A673 (cell line): ENCODE results near the gene TSSK2. TPM values are rescaled to one million over a fixed set of nuclear protein-coding genes. Genes with fewer than 3 reads are reported as not detected.
"Not testable (repeated sequence)": the region's sequence is repeated elsewhere in the genome, so short reads cannot be mapped to it uniquely, and the experiment has no call there.

Experiments
- BruUV-seq: library from RNA; stranded (reverse); fragments of 400-500 nt; replicated peaks from 2 replicates; lab custom pipeline; 2021; lab: Mats Ljungman, UMichigan
- CTCF ChIA-PET: fragments of 300-600 bp; sonication (Branson Sonifier 250); formaldehyde crosslinking; loops from one replicate; lab custom pipeline; 2022; ENCODE audit warnings: antibody characterized with exemption; lab: Charles Lee
- POLR2A ChIA-PET: fragments of 300-600 bp; sonication (Branson Sonifier 250); formaldehyde crosslinking; loops from one replicate; lab custom pipeline; 2022; ENCODE audit warnings: antibody characterized with exemption; ENCODE audit not compliant: low non-redundant PET; lab: Charles Lee
- DNase-seq: peaks from one replicate; pipeline ENCODE4 v3.0.0-alpha.2; 2015; ENCODE audit warnings: low spot score
- H3K27ac ChIP-seq: fragments of 200-600 bp; sonication (generic); 2 replicates; pipeline ENCODE4 v1.5.1; 2016; ENCODE audit warnings: mixed run types, low read depth, mild to moderate bottlenecking, mixed read lengths, antibody characterized with exemption, low read length; ENCODE audit not compliant: poor library complexity, severe bottlenecking
- H3K27me3 ChIP-seq: fragments of 200-600 bp; sonication (generic); replicated peaks from 2 replicates; pipeline ENCODE4 v1.6.1; 2017; ENCODE audit warnings: mixed run types, low read depth, mild to moderate bottlenecking, mixed read lengths, antibody characterized with exemption, low read length; ENCODE audit not compliant: insufficient read depth, poor library complexity
- H3K36me3 ChIP-seq: fragments of 200-600 bp; sonication (generic); 2 replicates; pipeline ENCODE4 v1.6.1; 2016; ENCODE audit warnings: mixed run types, mild to moderate bottlenecking, mixed read lengths, antibody characterized with exemption, low read length; ENCODE audit not compliant: insufficient read depth, poor library complexity, severe bottlenecking
- H3K4me1 ChIP-seq: fragments of 200-600 bp; sonication (generic); 2 replicates; pipeline ENCODE4 v1.6.1; 2017; ENCODE audit warnings: mixed run types, mild to moderate bottlenecking, mixed read lengths, antibody characterized with exemption, low read length; ENCODE audit not compliant: insufficient read depth, poor library complexity, severe bottlenecking
- H3K4me3 ChIP-seq: fragments of 200-600 bp; sonication (generic); 2 replicates; pipeline ENCODE4 v1.5.1; 2016; ENCODE audit warnings: low read depth, mixed run types, mild to moderate bottlenecking, mixed read lengths, low read length; ENCODE audit not compliant: poor library complexity, severe bottlenecking
- H3K9me3 ChIP-seq: fragments of 200-600 bp; sonication (generic); 2 replicates; pipeline ENCODE4 v1.6.1; 2016; ENCODE audit warnings: mixed run types, low read depth, mild to moderate bottlenecking, mixed read lengths, antibody characterized with exemption, low read length; ENCODE audit not compliant: poor library complexity, severe bottlenecking
- EZH2 ChIP-seq: fragments of 200-600 bp; sonication (generic); IDR thresholded peaks from 2 replicates; pipeline ENCODE4 v1.6.1; 2017; ENCODE audit warnings: borderline replicate concordance, low read depth, mild to moderate bottlenecking, mixed read lengths, antibody characterized with exemption, low read length; ENCODE audit not compliant: poor library complexity, severe bottlenecking
- intact Hi-C: fragments of 100-400 bp; cut with micrococcal nuclease; formaldehyde crosslinking; loops from one replicate; pipeline ENCODE4 v1.10.0; 2022; ENCODE audit not compliant: unreplicated experiment
- total RNA-seq: library from RNA; stranded (reverse); gene quantifications from 2 replicates; pipeline ENCODE4 v1.2.3, GENCODE V29; 2021
- TF ChIP-seq, protein P1 (sequence below): fragments of 300-800, 200-600 bp; sonication (generic); conservative IDR thresholded peaks from 2 replicates; pipeline ENCODE4 v1.5.1; 2017; ENCODE audit warnings: low read depth, mild to moderate bottlenecking, antibody characterized with exemption, low read length, moderate library complexity, mixed read lengths

Gene TSSK2
- total RNA-seq, 1 experiment from 2014 or later: not detected

DNA sequence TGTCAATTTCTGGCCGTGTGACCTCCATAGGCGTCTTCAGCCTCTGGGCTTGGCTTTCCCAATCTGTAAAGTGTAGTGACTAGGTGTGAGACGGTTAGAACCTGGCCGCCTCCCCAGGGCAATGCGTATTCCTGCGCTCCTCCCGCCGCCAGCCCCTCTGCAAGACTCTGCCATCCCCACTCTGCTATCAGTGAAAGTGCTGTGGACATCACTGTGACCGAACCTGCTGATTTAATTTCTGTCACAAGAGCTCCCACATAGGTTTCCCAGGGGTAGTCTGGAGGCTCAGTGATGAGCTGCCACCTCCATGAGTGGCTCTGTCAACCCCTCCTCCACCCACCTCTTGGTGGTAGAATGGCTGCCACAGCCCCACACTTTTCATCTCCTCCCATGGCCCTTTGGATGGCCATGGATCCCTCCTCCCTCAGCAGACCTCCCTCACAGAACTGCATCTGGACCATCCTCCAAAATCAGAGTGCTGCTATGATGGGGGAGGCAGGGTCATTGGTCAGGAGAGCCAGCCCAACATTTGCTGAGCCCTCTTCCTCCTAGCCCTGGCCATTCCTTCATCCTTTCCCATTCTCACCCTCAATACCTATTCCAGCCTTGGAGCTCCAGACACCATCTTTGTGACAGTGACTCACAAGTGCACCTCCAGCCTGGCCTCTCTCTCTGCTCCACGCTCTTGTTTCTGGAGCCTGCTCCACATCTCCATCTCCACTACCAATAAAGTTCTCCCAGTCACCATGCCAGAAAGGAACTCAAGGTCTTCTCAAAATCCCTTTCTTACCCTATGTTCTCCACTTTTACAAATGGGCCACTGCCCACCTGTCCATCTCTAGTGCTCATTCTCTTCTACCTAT lies 20.5 kb downstream of the TSSK2 start:
- no peak for DNase-seq
- CTCF ChIA-PET: no interaction called here
- BruUV-seq: no TSS peak
- peaks cover 68% of the 10 kb centered on the region for H3K27me3 ChIP-seq
- no peak overlapping the region for H3K27ac ChIP-seq
- TF ChIP-seq, protein P1, sequence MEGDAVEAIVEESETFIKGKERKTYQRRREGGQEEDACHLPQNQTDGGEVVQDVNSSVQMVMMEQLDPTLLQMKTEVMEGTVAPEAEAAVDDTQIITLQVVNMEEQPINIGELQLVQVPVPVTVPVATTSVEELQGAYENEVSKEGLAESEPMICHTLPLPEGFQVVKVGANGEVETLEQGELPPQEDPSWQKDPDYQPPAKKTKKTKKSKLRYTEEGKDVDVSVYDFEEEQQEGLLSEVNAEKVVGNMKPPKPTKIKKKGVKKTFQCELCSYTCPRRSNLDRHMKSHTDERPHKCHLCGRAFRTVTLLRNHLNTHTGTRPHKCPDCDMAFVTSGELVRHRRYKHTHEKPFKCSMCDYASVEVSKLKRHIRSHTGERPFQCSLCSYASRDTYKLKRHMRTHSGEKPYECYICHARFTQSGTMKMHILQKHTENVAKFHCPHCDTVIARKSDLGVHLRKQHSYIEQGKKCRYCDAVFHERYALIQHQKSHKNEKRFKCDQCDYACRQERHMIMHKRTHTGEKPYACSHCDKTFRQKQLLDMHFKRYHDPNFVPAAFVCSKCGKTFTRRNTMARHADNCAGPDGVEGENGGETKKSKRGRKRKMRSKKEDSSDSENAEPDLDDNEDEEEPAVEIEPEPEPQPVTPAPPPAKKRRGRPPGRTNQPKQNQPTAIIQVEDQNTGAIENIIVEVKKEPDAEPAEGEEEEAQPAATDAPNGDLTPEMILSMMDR: no peak
- no peak for TF ChIP-seq EZH2
- POLR2A ChIA-PET: no interaction called here
- no peaks in the 10 kb centered on the region for H3K9me3 ChIP-seq
- H3K4me3 ChIP-seq: no peak overlapping the region
- intact Hi-C loops: no loop called here
- no peaks in the 10 kb centered on the region for H3K4me1 ChIP-seq
- no peaks in the 10 kb centered on the region for H3K36me3 ChIP-seq

DNA sequence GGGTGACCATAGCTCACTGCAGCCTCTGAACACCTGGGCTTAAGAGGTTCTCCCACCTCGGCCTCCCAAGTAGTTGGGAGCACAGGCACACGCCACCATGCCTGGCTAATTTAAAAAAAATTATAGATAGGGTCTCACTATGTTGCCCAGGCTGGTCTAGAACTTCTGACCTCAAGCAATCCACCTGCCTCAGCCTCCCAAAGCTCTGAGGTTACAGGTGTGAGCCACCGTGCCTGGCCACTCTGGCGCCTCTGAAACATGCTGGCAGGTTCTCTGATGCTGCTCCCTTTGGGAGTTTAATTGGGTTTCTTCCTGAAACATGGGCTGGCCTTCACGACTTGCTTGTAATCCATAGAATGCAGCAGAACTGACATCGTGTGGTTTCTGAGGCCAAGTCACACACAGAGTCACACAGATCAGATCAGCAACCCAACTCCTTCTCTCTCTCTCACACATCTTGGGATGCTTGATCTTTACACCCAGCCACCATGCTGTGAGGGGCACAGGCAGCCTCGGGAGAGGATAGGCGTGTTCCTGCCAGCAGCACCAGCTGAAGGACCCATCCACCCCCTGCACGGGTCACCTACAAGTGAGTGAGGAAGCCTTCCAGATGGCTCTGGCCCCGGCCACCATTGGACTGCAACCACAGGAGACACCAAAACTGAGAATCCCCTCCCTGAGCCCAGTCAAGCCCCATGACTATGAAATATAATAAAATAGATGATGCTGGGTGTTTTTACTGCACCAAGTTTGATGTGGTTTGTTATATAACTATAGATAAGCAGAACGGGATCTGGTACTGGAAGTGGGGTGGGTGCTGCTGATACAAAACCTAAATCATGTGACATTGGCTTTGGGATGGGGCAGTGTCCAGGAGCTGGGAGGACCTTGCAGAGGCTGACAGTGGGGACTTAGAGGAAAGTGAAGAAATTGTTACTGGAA lies 22.1 kb downstream of the TSSK2 start:
- DNase-seq: no peak
- Histone ChIP-seq H3K9me3 (no peaks in the 10 kb centered on the region), H3K27ac (no peak overlapping the region), H3K4me3 (no peak overlapping the region), H3K36me3 (no peaks in the 10 kb centered on the region), H3K4me1 (no peaks in the 10 kb centered on the region), H3K27me3 (peaks cover 51% of the 10 kb centered on the region)
- no TSS peak for BruUV-seq
- intact Hi-C loops: no loop called here
- no peak for TF ChIP-seq EZH2
- TF ChIP-seq, protein P1: no peak
- ChIA-PET POLR2A (no interaction called here), CTCF (no interaction called here)

DNA sequence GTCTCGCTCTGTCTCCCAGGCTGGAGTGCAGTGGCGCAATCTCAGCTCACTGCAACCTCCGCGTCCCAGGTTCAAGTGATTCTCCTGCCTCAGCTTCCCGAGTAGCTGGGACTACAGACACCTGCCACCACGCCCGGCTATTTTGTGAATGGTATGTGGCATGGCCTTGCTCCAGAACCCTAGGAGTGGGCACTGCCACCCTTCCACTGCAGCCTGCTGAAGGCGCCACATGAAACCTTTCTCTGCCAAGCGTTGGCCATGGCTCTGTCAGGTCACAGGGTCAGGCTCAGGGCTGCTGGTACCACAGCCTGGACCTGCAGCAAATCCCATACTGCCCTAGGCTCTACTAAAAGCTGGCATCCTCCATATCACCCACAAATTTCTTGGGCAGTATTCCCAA lies 25.0 kb downstream of the TSSK2 start:
- POLR2A ChIA-PET, H3K27ac ChIP-seq, H3K4me3 ChIP-seq, DNase-seq, BruUV-seq, CTCF ChIA-PET, H3K4me1 ChIP-seq, H3K9me3 ChIP-seq, intact Hi-C loops, H3K36me3 ChIP-seq: not testable (repeated sequence)
- H3K27me3 ChIP-seq: peaks cover 26% of the 10 kb centered on the region

DNA sequence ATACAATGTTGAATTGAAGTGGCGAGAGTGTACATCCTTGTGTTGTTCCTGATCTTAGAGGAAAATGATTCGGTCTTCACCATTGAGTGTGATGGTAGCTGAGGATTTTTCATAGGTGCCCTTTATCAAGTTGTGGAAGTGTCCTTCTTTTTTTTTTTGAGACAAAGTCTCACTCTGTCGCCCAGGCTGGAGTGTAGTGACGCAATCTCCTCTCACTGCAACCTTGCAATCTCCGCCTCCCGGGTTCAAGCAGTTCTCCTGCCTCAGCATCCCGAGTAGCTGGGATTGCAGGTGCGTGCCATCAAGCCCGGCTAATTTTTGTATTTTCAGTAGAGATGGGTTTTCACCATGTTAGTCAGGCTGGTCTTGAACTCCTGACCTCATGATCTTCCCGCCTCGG lies 27.5 kb downstream of the TSSK2 start:
- H3K4me1 ChIP-seq, H3K27me3 ChIP-seq, H3K36me3 ChIP-seq, intact Hi-C loops, DNase-seq, BruUV-seq, H3K27ac ChIP-seq, H3K9me3 ChIP-seq, H3K4me3 ChIP-seq, POLR2A ChIA-PET: not testable (repeated sequence)
- CTCF ChIA-PET: interaction anchor here (0.6 kb wide), 1 partner anchor 1373 kb away, joined by 4 read pairs; no protein-coding TSS in a partner anchor
